AG20443 (cell line): ENCODE data around the gene RAB8A.
A peak's percentile ranks its signal among the peaks of the same experiment; 100 is the strongest.

ENCODE experiments used
- DNase-seq: peaks from one replicate; pipeline ENCODE4 v3.0.0; 2012; ENCODE audit warnings: low spot score, mixed read lengths

The RAB8A gene

GRCh38 chr19:16142032-16142580 is 30.4 kb downstream of the RAB8A start:
- no peak for DNase-seq

GRCh38 chr19:16143399-16144215 is 31.9 kb downstream of the RAB8A start, which contains the start of gene HSH2D:
TSS of gene HSH2D (plus strand) at chr19:16143685. CDS start at chr19:16148751, 5,066 bp downstream.
- DNase-seq: no peak

GRCh38 chr19:16144216-16144581 is 32.5 kb downstream of the RAB8A start:
- no peak for DNase-seq

GRCh38 chr19:16146112-16146511 is 34.4 kb downstream of the RAB8A start:
- DNase-seq: no peak

- DNase-seq: no peak
Measured at GRCh38 chr19:16148443-16149229, 36.9 kb downstream of the RAB8A start.

- DNase-seq: no peak
Measured at GRCh38 chr19:16153582-16154336, 42.1 kb downstream of the RAB8A start.

GRCh38 chr19:16154557-16154956 is 42.9 kb downstream of the RAB8A start:
- no peak for DNase-seq

GRCh38 chr19:16155128-16155527 is 43.4 kb downstream of the RAB8A start:
- DNase-seq: no peak

- no peak for DNase-seq
Measured at GRCh38 chr19:16156904-16157303, 45.2 kb downstream of the RAB8A start.

- no peak for DNase-seq
Measured at GRCh38 chr19:16157601-16158000, 45.9 kb downstream of the RAB8A start.

GRCh38 chr19:16159655-16160054 is 48.0 kb downstream of the RAB8A start:
- no peak for DNase-seq

- no peak for DNase-seq
Measured at GRCh38 chr19:16160445-16160942, 48.8 kb downstream of the RAB8A start.

- DNase-seq: peak; percentile 58
Measured at GRCh38 chr19:16160943-16161560, 49.4 kb downstream of the RAB8A start.

GRCh38 chr19:16161840-16162239 is 50.2 kb downstream of the RAB8A start:
- no peak for DNase-seq

GRCh38 chr19:16164222-16164890 is 52.7 kb downstream of the RAB8A start:
- no peak for DNase-seq

- DNase-seq: no peak
Measured at GRCh38 chr19:16166417-16166816, 54.7 kb downstream of the RAB8A start.

GRCh38 chr19:16167055-16167454 is 55.4 kb downstream of the RAB8A start:
- DNase-seq: no peak

- no peak for DNase-seq
Measured at GRCh38 chr19:16168465-16169081, 56.9 kb downstream of the RAB8A start.

- no peak for DNase-seq
Measured at GRCh38 chr19:16170134-16170533, 58.4 kb downstream of the RAB8A start.

- DNase-seq: no peak
Measured at GRCh38 chr19:16175954-16176353, 64.3 kb downstream of the RAB8A start.
